HEK293 (cell line): Measurements from ENCODE around the gene TBX22.

Experiments
- CTCF ChIP-seq: fragments of 450-650 bp; formaldehyde crosslinking; IDR thresholded peaks from 2 replicates; pipeline ENCODE4 v1.5.1; 2016; ENCODE audit warnings: missing biosample characterization, missing genetic modification characterization
- PRDM1 ChIP-seq: fragments of 450-650 bp; formaldehyde crosslinking; IDR thresholded peaks from 2 replicates; pipeline ENCODE4; 2016; ENCODE audit warnings: missing biosample characterization, missing genetic modification characterization
- REST ChIP-seq: fragments of 450-650 bp; formaldehyde crosslinking; IDR thresholded peaks from 2 replicates; pipeline ENCODE4 v1.5.1; 2016; ENCODE audit warnings: missing biosample characterization, missing genetic modification characterization
- YY1 ChIP-seq: fragments of 450-650 bp; formaldehyde crosslinking; IDR thresholded peaks from 2 replicates; pipeline ENCODE4 v1.5.1; 2018; ENCODE audit warnings: missing biosample characterization, missing genetic modification characterization
- ZNF175 ChIP-seq: fragments of 450-650 bp; formaldehyde crosslinking; IDR thresholded peaks from 2 replicates; pipeline ENCODE4 v1.5.1; 2016; ENCODE audit warnings: missing biosample characterization, missing genetic modification characterization
- ZNF274 ChIP-seq, 2 experiments: fragments of 200-500 bp in 1 of 2; fragments of 450-650 bp in 1 of 2; sonication (Bioruptor generic) in 1 of 2; formaldehyde crosslinking in 1 of 2; IDR thresholded peaks; 2 replicates each; pipeline versions ENCODE4 v1.5.1 to v1.6.1; 2014 to 2016; ENCODE audit warnings: borderline replicate concordance in 1 of 2, inconsistent platforms in 1 of 2, low read length in 1 of 2, missing biosample characterization in 1 of 2, missing genetic modification characterization in 1 of 2
- ZNF704 ChIP-seq: fragments of 450-650 bp; formaldehyde crosslinking; IDR thresholded peaks from 2 replicates; pipeline ENCODE4 v1.5.1; 2016; ENCODE audit warnings: missing biosample characterization, missing genetic modification characterization

- no peak for TF ChIP-seq ZNF175
- TF ChIP-seq CTCF (tag by site-specific recombination) = no peak
- no peak for TF ChIP-seq YY1
- TF ChIP-seq REST (tag by site-specific recombination) = no peak
- no peak for TF ChIP-seq ZNF274 (IDR thresholded peaks at IDR 0.05; ENCODE audit: low read length)
- no peak for TF ChIP-seq ZNF274 (tag by site-specific recombination; IDR thresholded peaks at IDR 0.05; ENCODE audit: borderline replicate concordance)
- TF ChIP-seq ZNF704 (tag by site-specific recombination) = no peak
- no peak for TF ChIP-seq PRDM1 (tag by site-specific recombination)
These were observed 3.0 kb upstream of the TBX22 start for GRCh38 chrX:80011522-80011921.
